Osteoblast (primary cell): ENCODE results near the gene KRTAP20-4. TPM values are rescaled to one million over a fixed set of nuclear protein-coding genes. Genes with fewer than 3 reads are reported as not detected.

ENCODE experiments used
- DNase-seq: peaks from one replicate; pipeline ENCODE4 v3.0.0; 2011; ENCODE audit warnings: low spot score, mixed read lengths; ENCODE audit not compliant: insufficient read length; ENCODE audit errors: missing footprints
- H2AFZ ChIP-seq: 2 replicates; pipeline ENCODE4 v1.6.0; 2011; ENCODE audit warnings: mild to moderate bottlenecking, low read length
- H3K27ac ChIP-seq: 2 replicates; pipeline ENCODE4 v1.5.1; 2011; ENCODE audit warnings: mild to moderate bottlenecking, low read depth, low read length, moderate library complexity
- H3K27me3 ChIP-seq: 2 replicates; pipeline ENCODE4 v1.6.0; 2012; ENCODE audit warnings: mild to moderate bottlenecking, control low read depth, inconsistent platforms, low read length, moderate library complexity; ENCODE audit not compliant: insufficient read depth
- H3K36me3 ChIP-seq: 2 replicates; pipeline ENCODE4 v1.5.1; 2011; ENCODE audit warnings: mild to moderate bottlenecking, low read length, control low read depth, moderate library complexity; ENCODE audit not compliant: insufficient read depth
- H3K4me1 ChIP-seq: 2 replicates; pipeline ENCODE4 v1.5.1; 2011; ENCODE audit warnings: mild to moderate bottlenecking, low read length, control low read depth, moderate library complexity; ENCODE audit not compliant: insufficient read depth
- H3K4me2 ChIP-seq: 2 replicates; pipeline ENCODE4 v1.6.0; 2011; ENCODE audit warnings: mild to moderate bottlenecking, low read length; ENCODE audit not compliant: insufficient read depth
- H3K4me3 ChIP-seq: fragments of 200-600 bp; sonication (generic); 3 replicates; pipeline ENCODE4 v1.5.1; 2012; ENCODE audit warnings: mild to moderate bottlenecking, low read length, inconsistent platforms; ENCODE audit not compliant: insufficient read depth
- H3K79me2 ChIP-seq: 2 replicates; pipeline ENCODE4 v1.6.0; 2012; ENCODE audit warnings: mild to moderate bottlenecking, low read length, control low read depth, inconsistent platforms; ENCODE audit not compliant: insufficient read depth
- H3K9me3 ChIP-seq: 2 replicates; pipeline ENCODE4 v1.5.1; 2011; ENCODE audit warnings: low read depth, low read length, control low read depth
- H4K20me1 ChIP-seq: 2 replicates; pipeline ENCODE4 v1.6.0; 2012; ENCODE audit warnings: mild to moderate bottlenecking, low read length, control low read depth; ENCODE audit not compliant: insufficient read depth
- CTCF ChIP-seq: IDR thresholded peaks from 2 replicates; pipeline ENCODE4 v1.5.1; 2011; ENCODE audit warnings: mild to moderate bottlenecking, low read depth, low read length, moderate library complexity; ENCODE audit errors: extremely low read depth
- total RNA-seq: library from RNA; depleted of rRNA; stranded (reverse); fragments of >200 nt; gene quantifications from 2 replicates; pipeline ENCODE4 v1.2.3, GENCODE V29; 2012

The KRTAP20-4 gene
- total RNA-seq, result not detected in 2 replicates

- DNase-seq, result no peak
- Histone ChIP-seq H3K27ac (no peak within 1 kb of the TSS), H3K27me3 (no peaks in the 10 kb centered on the region)
Observed at GRCh38 chr21:30620522-30620921, at the start of gene KRTAP20-4. KRTAP20-4 (plus strand) TSS chr21:30620627.

GRCh38 chr21:30577766-30578165 is 42.7 kb upstream of the KRTAP20-4 start:
- TF ChIP-seq CTCF, result no peak
- H3K4me1 ChIP-seq, result no peaks in the 10 kb centered on the region

More at GRCh38 chr21:30620522-30620921, at the start of gene KRTAP20-4:
- Histone ChIP-seq H4K20me1 (no peaks in the 10 kb centered on the region), H3K4me1 (no peaks in the 10 kb centered on the region), H3K4me3 (no peak within 1 kb of the TSS), H3K9me3 (peaks cover 5% of the 10 kb centered on the region), H3K36me3 (no peaks in the 10 kb centered on the region), H3K79me2 (no peaks in the 10 kb centered on the region), H3K4me2 (no peak within 1 kb of the TSS), H2AFZ (no peak within 1 kb of the TSS)
- no peak for TF ChIP-seq CTCF

GRCh38 chr21:30579346-30579745 is 41.1 kb upstream of the KRTAP20-4 start:
- DNase-seq, result no peak
- Histone ChIP-seq H3K9me3 (no peaks in the 10 kb centered on the region), H2AFZ (no peak overlapping the region), H4K20me1 (no peaks in the 10 kb centered on the region), H3K4me2 (no peak overlapping the region), H3K4me3 (no peak overlapping the region), H3K4me1 (no peaks in the 10 kb centered on the region), H3K27ac (no peak overlapping the region), H3K79me2 (no peaks in the 10 kb centered on the region), H3K27me3 (no peaks in the 10 kb centered on the region), H3K36me3 (no peaks in the 10 kb centered on the region)
- TF ChIP-seq CTCF, result no peak

More at GRCh38 chr21:30577766-30578165, 42.7 kb upstream of the KRTAP20-4 start:
- Histone ChIP-seq H3K4me2 (no peak overlapping the region), H3K9me3 (no peaks in the 10 kb centered on the region), H2AFZ (no peak overlapping the region), H3K4me3 (no peak overlapping the region), H3K36me3 (no peaks in the 10 kb centered on the region), H4K20me1 (no peaks in the 10 kb centered on the region), H3K79me2 (no peaks in the 10 kb centered on the region), H3K27ac (no peak overlapping the region), H3K27me3 (no peaks in the 10 kb centered on the region)
- DNase-seq, result no peak

DNA sequence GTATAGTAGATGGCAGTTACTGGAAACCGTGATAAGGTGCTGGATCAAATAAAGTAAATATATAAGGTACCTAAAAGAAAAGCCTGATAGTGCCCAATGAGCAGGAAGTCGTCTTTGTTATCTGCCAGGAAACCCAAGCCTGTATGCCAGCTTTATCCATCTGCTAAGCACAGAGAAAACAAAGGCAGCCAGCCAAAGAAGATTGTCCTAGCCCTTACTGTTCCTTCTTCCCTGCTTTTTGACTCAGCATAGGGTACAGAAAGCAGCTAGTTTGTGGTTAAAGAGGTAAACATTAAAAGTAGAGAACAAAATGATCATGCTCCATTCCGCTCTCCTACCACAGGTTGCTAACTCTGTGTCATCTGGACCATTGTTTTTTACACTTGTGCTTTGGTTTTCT is 40.3 kb upstream of the KRTAP20-4 start:
- no peak for DNase-seq
- no peak for TF ChIP-seq CTCF
- no peaks in the 10 kb centered on the region for H3K27me3 ChIP-seq

More for the DNA sequence above, 40.3 kb upstream of the KRTAP20-4 start:
- Histone ChIP-seq H3K4me1 (no peaks in the 10 kb centered on the region), H3K36me3 (no peaks in the 10 kb centered on the region), H4K20me1 (no peaks in the 10 kb centered on the region), H3K4me2 (no peak overlapping the region), H3K4me3 (no peak overlapping the region), H3K9me3 (no peaks in the 10 kb centered on the region), H2AFZ (no peak overlapping the region), H3K27ac (no peak overlapping the region), H3K79me2 (no peaks in the 10 kb centered on the region)
